NB4 (cell line): ENCODE results near the gene TMEM52.

Experiments used
- DNase-seq: peaks from one replicate; pipeline ENCODE4 v3.0.0; 2010; ENCODE audit warnings: low read depth
- H3K4me3 ChIP-seq: one replicate; pipeline ENCODE4 v1.5.1; 2011; ENCODE audit warnings: mild to moderate bottlenecking, low read depth, low read length, moderate library complexity
- CTCF ChIP-seq: IDR thresholded peaks from one replicate; pipeline ENCODE4 v1.5.1; 2012; ENCODE audit warnings: low read depth, low read length
- MAX ChIP-seq: IDR thresholded peaks from 2 replicates; pipeline ENCODE4 v1.6.1; 2011; ENCODE audit warnings: low read depth, low read length
- MYC ChIP-seq: IDR thresholded peaks from 2 replicates; pipeline ENCODE4 v1.6.1; 2011; ENCODE audit warnings: low read depth, low read length
- POLR2A ChIP-seq: IDR thresholded peaks from 2 replicates; pipeline ENCODE4 v1.6.1; 2011; ENCODE audit warnings: mild to moderate bottlenecking; ENCODE audit not compliant: insufficient read length; ENCODE audit errors: extremely low read depth

Gene TMEM52

GRCh38 chr1:1900883-1901640 lies 18.0 kb downstream of the TMEM52 start:
- DNase-seq = no peak
- no peak for TF ChIP-seq MAX
- no peak for TF ChIP-seq POLR2A
- TF ChIP-seq CTCF = no peak
- TF ChIP-seq MYC = no peak

GRCh38 chr1:1899967-1900327 lies 19.1 kb downstream of the TMEM52 start:
- no peak for TF ChIP-seq CTCF
- TF ChIP-seq MYC = no peak
- TF ChIP-seq MAX = no peak
- TF ChIP-seq POLR2A = no peak
- H3K4me3 ChIP-seq = no peak overlapping the region
- DNase-seq = no peak

More at GRCh38 chr1:1900883-1901640, 18.0 kb downstream of the TMEM52 start:
- H3K4me3 ChIP-seq = no peak overlapping the region

DNA sequence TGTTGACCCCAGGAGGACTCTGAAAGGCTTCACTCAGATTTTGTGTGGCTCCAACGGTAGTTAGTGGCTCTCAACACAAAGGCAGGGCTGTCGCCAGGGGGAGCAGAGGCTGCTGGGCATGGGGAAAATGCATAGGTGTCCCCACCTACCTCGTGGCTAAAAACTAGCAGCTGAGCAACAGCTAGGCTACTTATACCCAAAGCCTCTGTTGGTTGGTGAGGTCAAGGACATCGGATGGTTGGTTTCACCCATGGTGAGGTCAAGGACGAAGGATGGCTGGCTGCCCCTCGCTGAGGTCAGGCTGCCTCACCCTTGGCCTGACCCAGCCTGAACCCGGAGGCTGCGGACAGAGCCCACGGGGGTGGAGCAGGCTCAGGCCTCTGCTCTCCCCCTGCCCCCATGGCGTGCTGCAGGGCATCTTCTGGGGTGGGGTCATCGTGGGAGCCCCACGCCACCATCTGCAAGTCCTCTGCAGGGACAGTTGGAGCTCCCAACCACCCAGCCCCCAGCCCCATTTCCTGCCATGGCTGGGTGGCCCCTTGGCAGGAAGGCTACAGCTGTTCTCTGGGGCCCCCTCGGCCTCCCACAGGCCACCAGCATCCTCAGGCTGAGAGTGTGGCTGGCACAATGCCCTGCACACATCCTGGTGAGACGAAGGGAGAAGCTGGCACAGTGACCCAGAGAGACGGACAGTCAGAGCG lies 19.7 kb downstream of the TMEM52 start:
- DNase-seq = no peak
- H3K4me3 ChIP-seq = no peak overlapping the region

DNA sequence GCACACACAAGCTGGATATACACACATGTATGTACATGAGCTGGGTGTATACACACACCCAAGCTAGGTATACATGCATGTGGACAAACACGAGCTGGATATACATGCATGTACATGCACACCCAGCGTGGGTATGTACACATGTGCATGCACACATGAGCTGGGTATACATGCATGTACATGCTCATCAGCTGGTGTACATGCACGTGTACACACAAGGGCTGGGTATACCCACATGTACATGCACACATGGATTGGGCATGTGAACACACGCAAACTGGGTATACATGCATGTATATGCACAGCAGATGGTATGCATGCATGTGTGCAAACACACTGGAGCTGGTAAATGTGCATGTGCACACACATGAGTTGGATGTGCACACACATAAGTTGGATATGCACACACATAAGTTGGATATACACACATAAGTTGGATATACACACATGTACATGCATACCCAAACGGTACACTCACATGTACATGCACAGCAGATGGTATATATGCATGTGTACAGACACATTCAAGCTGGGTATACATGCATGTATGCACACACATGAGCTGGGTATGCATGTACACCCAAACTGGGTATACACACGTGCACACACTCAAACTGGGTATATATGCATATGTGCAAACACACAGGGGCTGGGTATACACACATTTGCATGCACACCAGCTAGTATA lies 20.7 kb downstream of the TMEM52 start:
- DNase-seq = no peak
- no peak overlapping the region for H3K4me3 ChIP-seq
- TF ChIP-seq MYC (no peak), CTCF (no peak), POLR2A (no peak)

More for the DNA sequence above, 19.7 kb downstream of the TMEM52 start:
- TF ChIP-seq POLR2A (no peak), MYC (no peak), MAX (no peak), CTCF (no peak)

GRCh38 chr1:1895456-1896336 lies 23.4 kb downstream of the TMEM52 start:
- TF ChIP-seq CTCF = no peak
- TF ChIP-seq MAX = peak; percentile 36; the same call in 1 of the 2 replicates
- no peak for TF ChIP-seq MYC
- no peak for TF ChIP-seq POLR2A
- DNase-seq = peak; percentile 37
- H3K4me3 ChIP-seq = no peak overlapping the region
